ENCODE measurements around the gene PPP2R5E.

Gene PPP2R5E

DNA sequence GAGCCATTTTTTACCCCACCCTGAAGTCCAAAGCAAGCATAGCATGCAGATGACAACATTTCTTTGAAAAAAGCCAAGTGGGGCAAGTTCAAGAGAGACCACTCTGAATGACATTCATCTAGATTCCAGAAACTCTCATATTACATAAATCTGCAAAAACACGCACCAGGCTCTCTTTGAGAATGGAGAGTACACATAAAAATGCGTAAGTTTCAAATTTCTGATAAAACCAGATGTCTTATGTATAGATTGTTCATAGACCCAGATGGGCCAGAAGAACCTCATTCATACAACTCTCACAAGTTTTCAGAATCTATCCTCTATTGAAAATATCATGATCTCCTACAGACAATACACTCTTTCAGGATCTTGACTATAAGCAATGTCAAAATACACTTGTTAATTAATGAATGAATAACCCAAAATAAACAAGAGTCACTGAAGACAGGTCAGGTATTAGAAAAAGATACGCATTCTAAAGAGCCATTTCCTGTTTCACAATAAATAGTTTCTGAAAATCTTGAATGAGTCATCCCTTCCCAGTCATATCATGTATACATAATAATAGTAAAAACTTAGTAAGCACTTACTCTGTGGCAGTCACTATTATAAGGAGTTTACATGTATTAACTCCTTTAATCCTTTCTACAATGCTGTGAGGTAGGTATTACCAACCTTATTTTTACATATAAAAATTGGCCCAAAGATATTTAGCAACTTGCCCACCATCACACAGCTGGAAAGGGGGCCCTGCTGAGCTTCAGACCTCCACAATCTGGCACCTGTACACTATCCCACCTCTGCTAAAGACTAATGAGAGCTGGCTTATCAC lies 72.0 kb downstream of the PPP2R5E start:
- DNase-seq (ENCODE audit: low spot score): peak; percentile 9

DNA sequence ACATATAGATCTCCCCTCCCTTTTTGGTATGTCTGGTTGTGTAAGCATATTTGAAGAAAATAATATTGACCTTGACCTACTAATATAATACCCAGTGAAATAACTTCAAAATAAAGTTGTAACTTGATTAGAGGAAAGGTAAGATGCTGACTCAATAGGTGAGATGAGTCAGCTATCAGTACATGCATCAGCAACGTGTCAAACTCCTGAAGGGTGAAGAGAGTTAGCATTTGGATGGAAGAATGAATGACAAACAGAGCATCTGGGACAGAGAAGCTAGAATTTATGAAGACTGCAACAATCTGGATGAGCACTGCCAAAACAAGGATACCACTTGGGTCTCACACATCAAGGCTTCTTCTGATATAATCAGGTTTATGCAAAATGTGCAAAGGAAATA lies 74.9 kb downstream of the PPP2R5E start:
- no peak for DNase-seq (ENCODE audit: low spot score)

- DNase-seq (ENCODE audit: low spot score): no peak
Observed at GRCh38 chr14:63467440-63468072, 75.6 kb downstream of the PPP2R5E start.

- no peak for DNase-seq (ENCODE audit: low spot score)
Observed at GRCh38 chr14:63465347-63465746, 77.8 kb downstream of the PPP2R5E start.

- DNase-seq (ENCODE audit: low spot score): no peak
Observed at GRCh38 chr14:63460680-63461369, 82.4 kb downstream of the PPP2R5E start.

DNA sequence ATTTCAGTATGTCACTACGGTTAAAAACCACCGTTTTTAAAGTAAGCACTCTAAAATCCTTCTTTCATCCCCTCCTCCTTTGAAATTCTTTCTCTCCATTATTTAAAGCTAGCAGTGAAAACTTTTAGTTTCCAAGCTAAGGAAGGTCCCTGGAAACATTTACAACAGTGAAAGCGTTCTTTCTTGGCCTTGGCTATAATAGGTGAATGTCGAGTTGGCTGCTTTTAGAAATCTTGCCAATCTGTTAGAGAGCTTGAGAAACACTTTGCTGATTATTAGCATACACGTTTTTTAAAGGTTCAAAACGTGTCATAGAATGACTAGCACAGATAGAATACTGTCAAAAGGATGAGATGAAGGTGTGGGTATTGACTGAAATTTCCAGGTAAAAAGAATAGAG lies 83.4 kb downstream of the PPP2R5E start:
- no peak for DNase-seq (ENCODE audit: low spot score)

- no peak for DNase-seq (ENCODE audit: low spot score)
Observed at GRCh38 chr14:63457498-63457897, 85.7 kb downstream of the PPP2R5E start.

DNA sequence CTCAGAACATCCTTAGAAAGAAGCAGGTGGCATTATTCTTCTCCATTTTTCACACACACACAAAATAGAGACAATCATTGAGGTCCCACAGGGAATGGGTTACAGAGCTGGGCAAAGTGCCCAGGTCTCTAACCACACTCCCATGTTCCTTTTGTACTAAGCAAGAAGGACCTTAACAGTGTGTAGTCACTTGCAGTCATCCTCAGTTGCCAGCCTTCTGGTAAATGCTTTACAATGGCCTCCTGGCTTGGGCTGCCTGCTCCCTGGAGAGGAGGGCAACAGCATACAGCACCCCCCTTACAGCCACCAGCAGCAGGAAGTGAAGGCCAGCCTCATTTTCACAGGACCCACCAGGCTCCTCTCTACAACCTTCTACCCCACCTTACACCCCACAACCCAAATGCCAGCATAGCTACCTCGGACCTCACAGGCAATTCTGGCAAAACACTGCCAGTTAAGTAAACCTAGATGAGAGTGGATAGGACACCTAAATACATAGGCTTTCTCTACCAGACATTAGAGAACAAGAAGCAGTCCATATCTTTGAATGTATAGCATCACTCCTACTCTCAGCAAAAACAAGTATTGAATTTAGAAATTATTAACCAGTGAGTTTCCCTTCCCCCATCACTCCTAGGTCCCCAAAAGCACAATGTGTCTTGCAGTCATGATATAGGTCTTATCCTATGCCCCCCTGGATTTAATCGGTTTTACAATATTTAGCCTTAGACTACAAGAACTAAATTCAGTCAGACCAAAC lies 88.1 kb downstream of the PPP2R5E start:
- DNase-seq (ENCODE audit: low spot score): no peak

DNA sequence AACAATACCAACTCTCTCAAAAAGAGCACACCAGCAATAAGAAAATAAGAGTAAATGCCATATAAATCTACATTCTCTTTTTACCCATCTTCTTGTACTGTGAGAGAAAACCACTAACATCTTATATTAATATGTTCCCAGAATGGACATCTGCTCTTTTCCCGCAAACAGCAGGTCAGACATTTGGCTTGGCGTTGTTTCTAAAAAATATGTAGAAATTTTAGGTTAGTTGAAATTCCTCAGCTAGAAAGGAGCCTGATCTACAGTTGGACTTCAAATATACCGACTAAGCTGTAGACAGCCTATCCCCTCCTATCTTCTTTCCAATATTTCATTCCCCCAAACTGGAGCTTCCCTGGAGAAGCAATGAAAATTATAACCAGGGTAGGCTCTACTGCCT lies 88.7 kb downstream of the PPP2R5E start:
- DNase-seq (ENCODE audit: low spot score): no peak

DNA sequence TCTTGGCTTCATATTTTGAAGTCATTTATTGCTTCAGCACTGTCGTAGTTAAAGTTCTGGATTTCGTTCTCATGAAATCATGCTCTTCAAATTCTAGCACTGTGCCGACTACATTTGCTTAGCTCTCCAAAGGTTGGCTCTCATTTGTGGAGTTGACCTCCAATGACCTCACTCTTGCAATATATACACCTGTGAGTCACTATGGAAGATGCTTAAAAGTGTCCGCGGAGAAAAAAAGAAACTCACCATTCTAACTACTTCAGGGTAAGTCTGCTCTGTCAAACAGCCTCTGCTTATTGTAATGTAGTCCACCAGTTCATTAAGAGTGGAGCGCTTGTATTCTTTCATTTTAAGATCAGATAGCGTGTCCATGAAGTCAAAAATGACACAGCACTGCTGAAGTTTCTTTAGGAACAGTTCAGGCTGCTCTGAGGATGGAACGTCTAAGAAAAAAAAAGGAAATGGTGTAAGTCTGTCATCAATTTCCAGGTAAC lies 89.7 kb downstream of the PPP2R5E start:
- DNase-seq (ENCODE audit: low spot score): no peak

- no peak for DNase-seq (ENCODE audit: low spot score)
Observed at GRCh38 chr14:63452796-63453195, 90.4 kb downstream of the PPP2R5E start.

DNA sequence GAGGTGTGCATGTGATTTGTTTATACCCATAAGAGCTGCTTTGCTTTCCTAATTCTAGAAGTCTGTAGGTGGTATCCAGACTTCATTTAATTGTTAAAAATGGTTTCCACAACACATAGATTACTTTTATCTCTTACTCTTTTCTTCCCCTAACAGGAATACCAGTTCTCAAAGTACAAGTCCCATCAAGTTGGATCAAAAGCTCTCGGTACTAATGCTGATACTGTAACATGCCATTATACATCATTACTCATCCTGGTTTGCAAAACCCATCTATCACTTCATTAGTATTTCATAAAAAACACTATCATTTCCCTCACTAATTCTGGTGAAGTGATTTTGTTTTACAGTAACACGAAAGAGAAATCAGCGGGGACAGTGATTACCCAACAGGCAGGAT lies 94.3 kb downstream of the PPP2R5E start:
- DNase-seq (ENCODE audit: low spot score): no peak

DNA sequence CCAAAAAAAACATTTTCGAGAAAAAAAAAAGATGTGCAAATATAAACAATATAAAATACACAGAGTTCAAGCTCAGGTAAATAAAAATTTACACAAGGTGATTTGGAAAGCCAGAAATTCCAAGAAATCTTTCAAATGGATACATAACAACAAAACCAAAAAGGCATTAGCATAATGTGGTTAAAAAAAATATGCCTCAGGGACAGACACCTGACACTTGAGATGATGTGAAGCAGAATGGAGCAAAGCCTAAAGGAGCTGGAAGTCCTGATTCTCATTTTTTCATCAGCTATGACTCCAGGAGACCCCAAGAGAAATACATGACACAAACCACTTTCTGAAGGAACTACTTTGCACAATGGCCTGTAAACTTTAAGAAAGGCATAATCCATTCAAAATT lies 98.6 kb downstream of the PPP2R5E start:
- DNase-seq (ENCODE audit: low spot score): no peak

DNA sequence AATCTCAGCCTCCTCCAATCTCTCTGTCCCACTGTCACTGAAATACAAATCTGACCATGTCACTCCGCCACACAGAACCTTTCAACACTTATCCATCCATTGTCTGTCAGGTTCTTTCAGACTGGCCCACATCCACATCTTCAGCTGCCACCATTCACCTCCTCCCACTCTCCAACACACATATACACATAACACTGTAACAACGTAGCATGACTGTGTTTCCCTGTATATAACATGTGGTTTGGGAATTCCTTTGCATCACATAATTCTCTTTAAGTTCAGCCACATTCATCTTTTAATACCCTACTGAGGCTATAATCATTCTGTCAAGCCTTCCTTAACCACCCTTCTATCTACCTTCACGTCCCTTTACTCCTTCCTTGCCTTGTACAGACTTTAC lies 99.2 kb downstream of the PPP2R5E start:
- DNase-seq (ENCODE audit: low spot score): no peak

GRCh38 chr14:63443361-63443760 lies 99.8 kb downstream of the PPP2R5E start:
- DNase-seq (ENCODE audit: low spot score): no peak

DNA sequence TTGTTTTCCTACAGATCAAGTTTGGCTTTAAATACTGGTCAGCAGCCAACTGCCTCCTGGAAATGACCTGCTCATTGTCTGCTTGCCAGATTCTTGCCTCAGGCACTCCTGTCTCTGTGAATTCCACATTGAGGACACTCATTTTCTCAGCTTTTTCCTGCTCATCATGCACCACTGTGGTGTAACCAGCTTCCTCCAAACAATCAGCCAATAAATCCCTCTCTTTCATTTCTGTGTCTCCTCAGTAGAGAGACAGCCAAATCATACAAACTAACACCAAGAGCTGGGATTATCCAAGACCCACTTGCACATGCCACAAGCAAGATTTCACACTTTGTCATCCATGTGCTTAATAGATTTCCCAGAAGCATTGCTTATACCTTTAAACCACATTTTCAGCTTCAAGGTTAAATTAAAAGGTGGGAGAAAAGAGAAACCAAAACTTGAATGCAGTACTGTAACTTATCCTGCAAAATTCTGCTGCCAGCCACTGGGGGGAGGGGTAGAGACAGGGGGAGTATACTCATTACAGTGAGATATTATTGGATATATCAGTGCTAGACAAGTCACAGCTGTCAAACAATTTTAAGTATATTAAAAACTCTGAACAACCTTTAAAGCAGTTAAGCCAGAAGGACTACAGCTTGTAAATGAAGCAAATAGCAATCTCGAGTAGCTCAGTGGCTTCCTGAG lies 105.0 kb downstream of the PPP2R5E start:
- no peak for DNase-seq (ENCODE audit: low spot score)

DNA sequence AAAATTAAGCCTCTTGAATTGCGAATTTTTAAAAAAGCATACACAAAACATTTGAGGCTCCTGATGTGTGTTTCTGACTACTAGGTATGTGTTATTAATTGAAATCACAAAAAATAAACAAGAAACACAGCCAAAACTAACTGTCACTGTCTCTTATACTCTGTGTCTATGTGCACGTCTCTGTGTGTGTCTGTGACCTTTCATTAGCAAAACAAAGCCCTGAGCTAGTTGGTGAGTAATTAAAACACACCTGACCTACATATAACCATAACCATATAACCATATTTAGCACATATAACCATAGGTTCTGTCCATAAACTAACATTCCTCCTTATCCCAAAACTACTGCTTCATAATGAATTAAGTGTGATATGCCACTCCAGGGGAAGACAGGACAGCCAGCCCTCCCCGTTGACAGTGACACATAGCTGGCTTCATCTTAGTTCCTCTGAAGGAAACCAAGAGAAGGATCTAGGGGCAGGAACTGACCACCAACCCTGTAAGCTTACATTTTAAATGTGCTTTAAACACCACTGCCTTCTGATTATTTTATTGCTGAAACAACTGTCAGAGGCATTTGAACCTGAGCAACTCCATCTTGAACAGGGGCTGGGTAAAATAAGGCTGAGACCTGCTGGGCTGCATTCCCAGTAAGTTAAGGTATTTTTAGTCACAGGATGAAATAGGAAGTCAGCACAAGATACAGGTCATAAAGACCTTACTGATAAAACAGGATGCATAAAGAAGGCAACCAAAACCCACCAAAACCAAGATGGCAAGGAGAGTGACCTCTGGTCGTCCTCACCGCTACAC lies 106.7 kb downstream of the PPP2R5E start:
- DNase-seq (ENCODE audit: low spot score): no peak

DNA sequence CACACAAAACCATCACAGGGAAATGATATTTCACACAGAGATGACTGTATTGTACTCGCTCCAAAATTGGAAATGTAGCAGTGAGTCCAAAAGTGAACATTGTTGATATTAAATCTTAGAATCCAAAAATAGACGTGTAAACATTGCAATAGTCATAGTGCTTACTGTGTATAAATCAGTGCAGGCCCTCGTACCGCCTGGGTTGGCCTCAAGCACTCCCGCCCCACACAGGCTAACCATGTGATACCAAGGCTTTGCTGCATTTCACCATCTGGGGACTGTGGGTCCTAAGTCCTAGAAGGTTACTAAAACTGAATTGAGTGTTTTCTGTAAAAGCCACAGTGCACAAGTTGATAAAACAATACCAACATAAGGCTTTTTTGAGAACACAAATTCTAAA lies 107.3 kb downstream of the PPP2R5E start:
- DNase-seq (ENCODE audit: low spot score): no peak

DNA sequence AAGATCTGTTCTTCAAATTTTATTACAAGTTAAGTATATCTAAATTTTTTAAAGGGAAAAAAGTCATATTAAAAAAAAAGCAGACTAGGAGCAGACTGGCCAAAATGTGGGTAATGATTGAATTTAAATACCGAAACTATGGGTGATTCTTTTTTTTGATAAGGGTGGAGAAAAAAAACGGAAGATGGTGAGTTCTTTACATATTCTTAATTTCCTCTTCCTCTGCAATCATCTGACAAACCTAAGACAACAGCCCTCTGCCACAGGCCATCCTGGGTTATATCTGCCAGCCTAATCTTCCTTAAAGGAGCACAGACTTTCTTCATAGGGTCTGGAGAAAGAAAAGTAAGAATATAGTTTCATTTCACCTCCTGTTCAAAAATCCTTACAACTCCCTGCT lies 108.0 kb downstream of the PPP2R5E start:
- DNase-seq (ENCODE audit: low spot score): no peak

- DNase-seq (ENCODE audit: low spot score): no peak
Observed at GRCh38 chr14:63432888-63433552, 110.2 kb downstream of the PPP2R5E start.

All from CD4-positive, alpha-beta T cell treated with Interleukin-6 at 100 ng/mL for 8 hours (primary cell).